ENCODE data around the gene GLCE. TPM values are rescaled to one million over a fixed set of nuclear protein-coding genes. Genes with fewer than 3 reads are reported as not detected.

GLCE gene
- 9.5 TPM for polyA plus RNA-seq (2013, experiment 1 of 4)
- 10.5 TPM for polyA plus RNA-seq (2013, experiment 2 of 4)
- 9.8 TPM for polyA plus RNA-seq (2013, experiment 3 of 4)
- polyA plus RNA-seq (2013, experiment 4 of 4), result 9.4 TPM

- Histone ChIP-seq H3K27ac (ENCODE audit: insufficient read depth, low read depth, low read length, poor library complexity, severe bottlenecking) (peak within 1 kb of the TSS; percentile 70), H3K4me1 (ENCODE audit: control insufficient read depth, insufficient read depth, low read length) (no peaks in the 10 kb centered on the region), H3K36me3 (ENCODE audit: control insufficient read depth, insufficient read depth, low read length) (no peaks in the 10 kb centered on the region), H3K9me3 (ENCODE audit: control insufficient read depth, low read length) (no peaks in the 10 kb centered on the region), H3K27me3 (ENCODE audit: control insufficient read depth, insufficient read depth, low read length, poor library complexity, severe bottlenecking) (peaks cover 14% of the 10 kb centered on the region), H3K4me3 (ENCODE audit: insufficient read depth, low read depth, low read length) (peak within 1 kb of the TSS; percentile 83)
- WGBS, 2 experiments, result 0% methylated on average over 76 of the region's 76 CpGs
These were observed at the start of gene GLCE for GRCh38 chr15:69160141-69160993. Gene GLCE (plus strand): TSS chr15:69160635. CDS start chr15:69255807, 95,172 bp downstream.

GRCh38 chr15:69114331-69114928 is 46.0 kb upstream of the GLCE start:
- Histone ChIP-seq H3K4me3 (ENCODE audit: insufficient read depth, low read depth, low read length) (no peak overlapping the region), H3K4me1 (ENCODE audit: control insufficient read depth, insufficient read depth, low read length) (peaks cover 28% of the 10 kb centered on the region), H3K36me3 (ENCODE audit: control insufficient read depth, insufficient read depth, low read length) (no peaks in the 10 kb centered on the region), H3K9me3 (ENCODE audit: control insufficient read depth, low read length) (no peaks in the 10 kb centered on the region), H3K27ac (ENCODE audit: insufficient read depth, low read depth, low read length, poor library complexity, severe bottlenecking) (no peak overlapping the region), H3K27me3 (ENCODE audit: control insufficient read depth, insufficient read depth, low read length, poor library complexity, severe bottlenecking) (peaks cover 8% of the 10 kb centered on the region)
- 92% methylated on average over 11 of the region's 11 CpGs for WGBS, 2 experiments

- H3K27ac ChIP-seq (ENCODE audit: insufficient read depth, low read depth, low read length, poor library complexity, severe bottlenecking), result no peak overlapping the region
- WGBS, 2 experiments, result 95 to 98% methylated on average over 7 of the region's 7 CpGs
- no peaks in the 10 kb centered on the region for H3K9me3 ChIP-seq (ENCODE audit: control insufficient read depth, low read length)
- H3K27me3 ChIP-seq (ENCODE audit: control insufficient read depth, insufficient read depth, low read length, poor library complexity, severe bottlenecking), result peaks cover 9% of the 10 kb centered on the region
- no peak overlapping the region for H3K4me3 ChIP-seq (ENCODE audit: insufficient read depth, low read depth, low read length)
- no peaks in the 10 kb centered on the region for H3K36me3 ChIP-seq (ENCODE audit: control insufficient read depth, insufficient read depth, low read length)
- peaks cover 33% of the 10 kb centered on the region for H3K4me1 ChIP-seq (ENCODE audit: control insufficient read depth, insufficient read depth, low read length)
These were observed 45.4 kb upstream of the GLCE start for GRCh38 chr15:69115031-69115430.

DNA sequence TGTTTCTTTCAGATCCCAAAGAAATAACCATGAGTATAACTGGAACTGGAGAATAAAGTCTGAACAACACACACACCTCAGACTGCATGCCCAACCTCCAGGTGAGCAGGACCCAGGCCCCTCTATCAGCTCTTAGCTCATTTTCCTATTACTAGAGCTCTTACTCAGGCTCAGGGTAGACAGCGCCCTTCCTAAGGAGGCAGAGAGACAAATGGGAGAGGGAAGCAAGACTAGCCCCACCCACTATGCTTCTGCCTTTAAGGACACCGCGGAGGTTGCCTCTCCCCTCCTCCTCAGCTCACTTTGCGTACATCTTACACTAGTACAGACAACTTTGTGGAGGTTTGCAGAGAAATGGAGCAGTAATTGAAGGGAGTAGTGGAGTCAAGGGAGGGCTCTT is 44.0 kb upstream of the GLCE start:
- Histone ChIP-seq H3K4me3 (ENCODE audit: insufficient read depth, low read depth, low read length) (no peak overlapping the region), H3K27ac (ENCODE audit: insufficient read depth, low read depth, low read length, poor library complexity, severe bottlenecking) (no peak overlapping the region), H3K36me3 (ENCODE audit: control insufficient read depth, insufficient read depth, low read length) (no peaks in the 10 kb centered on the region), H3K9me3 (ENCODE audit: control insufficient read depth, low read length) (no peaks in the 10 kb centered on the region), H3K27me3 (ENCODE audit: control insufficient read depth, insufficient read depth, low read length, poor library complexity, severe bottlenecking) (peaks cover 9% of the 10 kb centered on the region), H3K4me1 (ENCODE audit: control insufficient read depth, insufficient read depth, low read length) (peaks cover 40% of the 10 kb centered on the region)
- 20 to 21% methylated on average over 3 of the region's 4 CpGs for WGBS, 2 experiments

- Histone ChIP-seq H3K36me3 (ENCODE audit: control insufficient read depth, insufficient read depth, low read length) (no peaks in the 10 kb centered on the region), H3K27ac (ENCODE audit: insufficient read depth, low read depth, low read length, poor library complexity, severe bottlenecking) (peak overlapping the region; percentile 47), H3K9me3 (ENCODE audit: control insufficient read depth, low read length) (no peaks in the 10 kb centered on the region), H3K4me3 (ENCODE audit: insufficient read depth, low read depth, low read length) (no peak overlapping the region), H3K27me3 (ENCODE audit: control insufficient read depth, insufficient read depth, low read length, poor library complexity, severe bottlenecking) (peaks cover 18% of the 10 kb centered on the region), H3K4me1 (ENCODE audit: control insufficient read depth, insufficient read depth, low read length) (peaks cover 40% of the 10 kb centered on the region)
- WGBS, 2 experiments, result 6 to 7% methylated on average over 7 of the region's 7 CpGs
These were observed 43.0 kb upstream of the GLCE start for GRCh38 chr15:69117431-69117871.

DNA sequence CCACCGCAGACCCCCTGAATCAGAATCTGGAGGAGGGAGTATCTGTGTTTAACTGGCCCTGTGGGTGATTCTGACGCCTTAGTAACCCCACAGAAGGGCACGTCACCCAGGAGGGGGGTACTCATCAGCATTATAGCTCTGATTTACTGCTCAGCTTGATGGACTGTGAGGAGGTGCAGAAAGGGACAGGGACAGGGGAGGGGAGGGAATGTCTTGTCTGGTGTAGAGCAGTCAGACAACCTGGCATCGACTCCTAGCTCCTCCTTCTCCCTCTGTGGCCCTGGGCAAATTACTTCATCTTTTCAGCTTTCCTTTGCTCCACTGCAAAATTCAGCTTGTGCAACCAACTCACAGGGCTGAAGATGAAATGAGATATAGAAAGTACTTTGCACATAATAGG is 42.3 kb upstream of the GLCE start:
- Histone ChIP-seq H3K4me1 (ENCODE audit: control insufficient read depth, insufficient read depth, low read length) (peaks cover 40% of the 10 kb centered on the region), H3K4me3 (ENCODE audit: insufficient read depth, low read depth, low read length) (no peak overlapping the region), H3K36me3 (ENCODE audit: control insufficient read depth, insufficient read depth, low read length) (no peaks in the 10 kb centered on the region), H3K27ac (ENCODE audit: insufficient read depth, low read depth, low read length, poor library complexity, severe bottlenecking) (peak overlapping the region; percentile 47), H3K27me3 (ENCODE audit: control insufficient read depth, insufficient read depth, low read length, poor library complexity, severe bottlenecking) (peaks cover 18% of the 10 kb centered on the region), H3K9me3 (ENCODE audit: control insufficient read depth, low read length) (no peaks in the 10 kb centered on the region)
- WGBS, 2 experiments, result 16 to 34% methylated on average over 3 to 4 of the region's 4 CpGs

DNA sequence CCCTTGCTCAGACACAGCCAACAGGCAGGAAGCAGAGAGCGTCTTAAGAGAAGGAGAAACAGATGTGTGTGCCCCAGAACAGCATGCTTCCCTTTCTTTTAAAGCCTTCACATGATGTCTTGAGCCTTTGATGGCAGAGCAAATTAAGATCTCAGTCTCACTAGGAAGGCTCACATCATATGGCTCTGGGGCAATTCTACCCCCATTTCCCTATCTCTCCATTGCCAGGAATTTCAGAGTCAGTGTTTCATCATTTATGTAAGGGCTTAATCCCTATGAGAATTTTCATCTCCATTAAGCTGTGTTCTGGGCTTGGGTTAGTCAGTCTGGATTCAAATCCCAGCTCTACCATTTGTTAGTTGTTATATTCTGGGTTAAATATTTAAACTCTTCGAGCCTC is 41.4 kb upstream of the GLCE start:
- H3K4me3 ChIP-seq (ENCODE audit: insufficient read depth, low read depth, low read length), result no peak overlapping the region
- H3K9me3 ChIP-seq (ENCODE audit: control insufficient read depth, low read length), result no peaks in the 10 kb centered on the region
- WGBS, 2 experiments, result 9 to 17% methylated on average over 1 of the region's 2 CpGs
- H3K27ac ChIP-seq (ENCODE audit: insufficient read depth, low read depth, low read length, poor library complexity, severe bottlenecking), result no peak overlapping the region
- no peaks in the 10 kb centered on the region for H3K36me3 ChIP-seq (ENCODE audit: control insufficient read depth, insufficient read depth, low read length)
- H3K4me1 ChIP-seq (ENCODE audit: control insufficient read depth, insufficient read depth, low read length), result peaks cover 40% of the 10 kb centered on the region
- peaks cover 18% of the 10 kb centered on the region for H3K27me3 ChIP-seq (ENCODE audit: control insufficient read depth, insufficient read depth, low read length, poor library complexity, severe bottlenecking)

DNA sequence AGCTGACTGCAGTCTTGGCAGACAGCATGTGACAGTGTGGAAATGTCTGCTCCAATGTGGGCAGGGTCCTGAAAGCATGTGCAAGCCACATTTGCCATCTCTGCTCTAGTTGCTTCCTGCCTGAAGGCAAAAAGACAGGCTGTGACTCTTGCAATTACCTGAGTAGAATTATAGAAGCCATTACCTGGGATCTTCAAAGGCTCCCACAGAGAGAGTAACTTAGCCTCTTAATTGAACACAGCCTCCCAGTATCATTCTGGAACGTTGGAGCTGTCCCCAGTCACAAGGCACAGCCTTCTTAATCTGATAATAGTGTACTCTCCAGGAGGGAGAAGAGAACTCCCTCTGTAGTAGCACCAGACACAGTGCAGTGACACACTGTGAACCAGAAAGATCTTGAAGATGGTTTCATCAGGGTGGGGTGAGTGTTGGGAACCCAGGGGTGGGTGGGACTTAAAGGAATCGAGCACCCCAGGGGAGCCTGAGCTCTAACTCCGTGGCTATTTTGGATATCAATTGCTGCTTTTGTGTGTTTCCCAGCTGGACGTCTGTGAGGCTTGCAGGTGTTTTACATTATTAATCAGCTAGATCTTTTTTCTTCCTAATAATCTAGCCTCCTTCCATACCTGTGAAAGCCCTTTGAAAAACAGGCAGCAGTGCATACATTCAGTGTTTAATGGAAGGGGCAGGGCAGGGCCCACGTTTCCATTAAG is 40.6 kb upstream of the GLCE start:
- no peaks in the 10 kb centered on the region for H3K36me3 ChIP-seq (ENCODE audit: control insufficient read depth, insufficient read depth, low read length)
- H3K27ac ChIP-seq (ENCODE audit: insufficient read depth, low read depth, low read length, poor library complexity, severe bottlenecking), result no peak overlapping the region
- peaks cover 18% of the 10 kb centered on the region for H3K27me3 ChIP-seq (ENCODE audit: control insufficient read depth, insufficient read depth, low read length, poor library complexity, severe bottlenecking)
- H3K4me1 ChIP-seq (ENCODE audit: control insufficient read depth, insufficient read depth, low read length), result peaks cover 40% of the 10 kb centered on the region
- 0 to 4% methylated on average over 5 of the region's 5 CpGs for WGBS, 2 experiments
- H3K4me3 ChIP-seq (ENCODE audit: insufficient read depth, low read depth, low read length), result no peak overlapping the region
- no peaks in the 10 kb centered on the region for H3K9me3 ChIP-seq (ENCODE audit: control insufficient read depth, low read length)

- WGBS, 2 experiments, result 87 to 90% methylated on average over 3 of the region's 3 CpGs
- no peak overlapping the region for H3K27ac ChIP-seq (ENCODE audit: insufficient read depth, low read depth, low read length, poor library complexity, severe bottlenecking)
- H3K9me3 ChIP-seq (ENCODE audit: control insufficient read depth, low read length), result no peaks in the 10 kb centered on the region
- no peak overlapping the region for H3K4me3 ChIP-seq (ENCODE audit: insufficient read depth, low read depth, low read length)
- peaks cover 15% of the 10 kb centered on the region for H3K27me3 ChIP-seq (ENCODE audit: control insufficient read depth, insufficient read depth, low read length, poor library complexity, severe bottlenecking)
- H3K36me3 ChIP-seq (ENCODE audit: control insufficient read depth, insufficient read depth, low read length), result no peaks in the 10 kb centered on the region
- peaks cover 43% of the 10 kb centered on the region for H3K4me1 ChIP-seq (ENCODE audit: control insufficient read depth, insufficient read depth, low read length)
These were observed 39.7 kb upstream of the GLCE start for GRCh38 chr15:69120732-69121131.
